K562 (cell line): ENCODE data around the gene CFAP97D2. TPM values are rescaled to one million over a fixed set of nuclear protein-coding genes. Genes with fewer than 3 reads are reported as not detected.

Experiments used
- CHCHD3 ChIP-seq: fragments of 250-450 bp; sonication (Bioruptor Pico); IDR thresholded peaks from 2 replicates; pipeline ENCODE4 v2.1.2; 2022; ENCODE audit warnings: mild to moderate bottlenecking
- CHD2 ChIP-seq: IDR thresholded peaks from 2 replicates; pipeline ENCODE4 v1.6.1; 2011; ENCODE audit warnings: low read depth, low read length
- DPF2 ChIP-seq: fragments of 450-650 bp; IDR thresholded peaks from 2 replicates; pipeline ENCODE4 v1.6.1; 2016
- GABPA ChIP-seq: fragments of 200-800 bp; sonication (Bioruptor generic); conservative IDR thresholded peaks from 2 replicates; pipeline ENCODE4 v1.6.1; 2016; ENCODE audit warnings: low read depth, missing genetic modification characterization, missing compliant biosample characterization
- MBD2 ChIP-seq: sonication (generic); IDR thresholded peaks from 2 replicates; pipeline ENCODE4 v1.6.1; 2016; ENCODE audit warnings: low read depth, borderline replicate concordance
- POLR2B ChIP-seq: fragments of 450-650 bp; IDR thresholded peaks from 2 replicates; pipeline ENCODE4 v1.6.1; 2018; ENCODE audit warnings: low read depth; ENCODE audit not compliant: partially characterized antibody
- RAD21 ChIP-seq, 2 experiments: fragments of 250-450 bp in 1 of 2; fragments of 450-650 bp in 1 of 2; sonication (Bioruptor Pico) in 1 of 2; formaldehyde crosslinking in 1 of 2; IDR thresholded peaks in 1 of 2; conservative IDR thresholded peaks in 1 of 2; 2 replicates each; pipeline versions ENCODE4 v1.4.0 to v1.8.0; 2020 to 2022; ENCODE audit warnings: mild to moderate bottlenecking in 2 of 2, moderate library complexity in 1 of 2
- RB1 ChIP-seq: fragments of 450-650 bp; IDR thresholded peaks from 2 replicates; pipeline ENCODE4 v1.6.1; 2017; ENCODE audit warnings: low read depth, mild to moderate bottlenecking
- SIN3B ChIP-seq: fragments of 450-650 bp; IDR thresholded peaks from 2 replicates; pipeline ENCODE4 v1.6.1; 2017; ENCODE audit warnings: low read depth, mild to moderate bottlenecking, moderate library complexity
- SRF ChIP-seq, 2 experiments: fragments of 250-450, 450-650 bp in 1 of 2; sonication (Bioruptor Pico) in 1 of 2; sonication (generic) in 1 of 2; formaldehyde crosslinking; IDR thresholded peaks; 2 replicates each; pipeline versions ENCODE4 v1.5.0 to v1.5.1; 2020 to 2022; ENCODE audit warnings: mild to moderate bottlenecking in 1 of 2, missing genetic modification reagents in 1 of 2
- TFAP4 ChIP-seq: sonication (generic); formaldehyde crosslinking; IDR thresholded peaks from 2 replicates; pipeline ENCODE4 v1.8.0; 2022; ENCODE audit warnings: missing genetic modification reagents, mild to moderate bottlenecking, moderate library complexity, borderline replicate concordance
- ZNF239 ChIP-seq: fragments of 250-450 bp; sonication (Bioruptor Pico); IDR thresholded peaks from 2 replicates; pipeline ENCODE4 v1.4.0; 2020; ENCODE audit warnings: mild to moderate bottlenecking
- polyA plus RNA-seq, 8 experiments: library from polyadenylated mRNA; depleted of rRNA in 4 of 8; stranded (reverse) in 5 of 8; unstranded in 3 of 8; fragments of >200 nt; fragmentation: Nextera tagmentation in 2 of 8; fragmentation: Illumina TruSeq in 1 of 8; extraction: Ambion mirVana in 2 of 8; extraction: Trizol in 1 of 8; gene quantifications; 2 replicates each; pipeline versions ENCODE4 v1.2.1 to v1.2.3, GENCODE V29; 2011 to 2014; ENCODE audit warnings: inconsistent platforms in 1 of 8, missing spikeins in 1 of 8
- total RNA-seq, 7 experiments: library from RNA; depleted of rRNA in 6 of 7; stranded (reverse); fragments of >200 nt in 6 of 7; fragmentation: Illumina TruSeq in 2 of 7; extraction: Trizol in 2 of 7; gene quantifications; 2 replicates each; pipeline versions ENCODE4 v1.2.1 to v1.2.3, GENCODE V29; 2011 to 2021; ENCODE audit warnings: low replicate concordance in 1 of 7
- TF ChIP-seq, protein P1 (sequence below): fragments of 450-650 bp; IDR thresholded peaks from 2 replicates; pipeline ENCODE4 v1.6.1; 2016; ENCODE audit warnings: mild to moderate bottlenecking, moderate library complexity
- TF ChIP-seq, protein P2 (sequence below): fragments of 200-400 bp; formaldehyde crosslinking; IDR thresholded peaks from 2 replicates; pipeline ENCODE4 v1.6.1; 2017; ENCODE audit warnings: mild to moderate bottlenecking, low read depth, low read length, moderate library complexity

Gene CFAP97D2
- total and polyA plus RNA-seq, 9 of the 15 experiments (the other 6 are each of a cell fraction or from before 2014, with no cell fraction given), result not detected

DNA sequence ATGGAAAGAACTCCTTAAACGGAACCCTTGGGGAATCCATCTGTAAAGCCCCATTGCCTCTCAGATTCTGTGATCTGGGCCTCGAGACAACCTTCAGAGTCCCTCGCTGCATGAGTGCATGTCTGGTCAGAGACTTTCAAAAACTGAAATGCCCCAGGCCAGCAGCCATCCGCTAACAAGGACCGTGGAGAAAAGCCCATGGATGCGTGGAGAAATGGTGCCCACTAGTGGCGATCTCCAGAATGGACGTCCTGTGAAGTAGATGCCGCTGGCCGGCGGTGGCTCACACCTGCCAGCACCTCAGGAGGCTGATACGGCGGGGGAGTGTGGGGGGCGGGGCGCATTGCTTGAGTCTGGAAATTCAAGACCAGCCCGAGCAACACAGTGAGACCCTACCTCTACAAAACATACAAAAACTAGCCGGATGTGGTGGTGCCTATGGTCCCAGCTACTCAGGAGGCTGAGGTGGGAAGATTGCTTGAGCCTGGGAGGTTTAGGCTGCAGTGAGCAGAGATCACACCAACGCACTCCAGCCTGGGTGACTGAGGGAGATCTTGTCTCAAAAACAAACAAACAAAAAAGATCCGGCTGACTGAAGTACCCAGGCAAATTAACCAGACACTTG is 47.8 kb downstream of the CFAP97D2 start (continued):
- TF ChIP-seq, protein P1, sequence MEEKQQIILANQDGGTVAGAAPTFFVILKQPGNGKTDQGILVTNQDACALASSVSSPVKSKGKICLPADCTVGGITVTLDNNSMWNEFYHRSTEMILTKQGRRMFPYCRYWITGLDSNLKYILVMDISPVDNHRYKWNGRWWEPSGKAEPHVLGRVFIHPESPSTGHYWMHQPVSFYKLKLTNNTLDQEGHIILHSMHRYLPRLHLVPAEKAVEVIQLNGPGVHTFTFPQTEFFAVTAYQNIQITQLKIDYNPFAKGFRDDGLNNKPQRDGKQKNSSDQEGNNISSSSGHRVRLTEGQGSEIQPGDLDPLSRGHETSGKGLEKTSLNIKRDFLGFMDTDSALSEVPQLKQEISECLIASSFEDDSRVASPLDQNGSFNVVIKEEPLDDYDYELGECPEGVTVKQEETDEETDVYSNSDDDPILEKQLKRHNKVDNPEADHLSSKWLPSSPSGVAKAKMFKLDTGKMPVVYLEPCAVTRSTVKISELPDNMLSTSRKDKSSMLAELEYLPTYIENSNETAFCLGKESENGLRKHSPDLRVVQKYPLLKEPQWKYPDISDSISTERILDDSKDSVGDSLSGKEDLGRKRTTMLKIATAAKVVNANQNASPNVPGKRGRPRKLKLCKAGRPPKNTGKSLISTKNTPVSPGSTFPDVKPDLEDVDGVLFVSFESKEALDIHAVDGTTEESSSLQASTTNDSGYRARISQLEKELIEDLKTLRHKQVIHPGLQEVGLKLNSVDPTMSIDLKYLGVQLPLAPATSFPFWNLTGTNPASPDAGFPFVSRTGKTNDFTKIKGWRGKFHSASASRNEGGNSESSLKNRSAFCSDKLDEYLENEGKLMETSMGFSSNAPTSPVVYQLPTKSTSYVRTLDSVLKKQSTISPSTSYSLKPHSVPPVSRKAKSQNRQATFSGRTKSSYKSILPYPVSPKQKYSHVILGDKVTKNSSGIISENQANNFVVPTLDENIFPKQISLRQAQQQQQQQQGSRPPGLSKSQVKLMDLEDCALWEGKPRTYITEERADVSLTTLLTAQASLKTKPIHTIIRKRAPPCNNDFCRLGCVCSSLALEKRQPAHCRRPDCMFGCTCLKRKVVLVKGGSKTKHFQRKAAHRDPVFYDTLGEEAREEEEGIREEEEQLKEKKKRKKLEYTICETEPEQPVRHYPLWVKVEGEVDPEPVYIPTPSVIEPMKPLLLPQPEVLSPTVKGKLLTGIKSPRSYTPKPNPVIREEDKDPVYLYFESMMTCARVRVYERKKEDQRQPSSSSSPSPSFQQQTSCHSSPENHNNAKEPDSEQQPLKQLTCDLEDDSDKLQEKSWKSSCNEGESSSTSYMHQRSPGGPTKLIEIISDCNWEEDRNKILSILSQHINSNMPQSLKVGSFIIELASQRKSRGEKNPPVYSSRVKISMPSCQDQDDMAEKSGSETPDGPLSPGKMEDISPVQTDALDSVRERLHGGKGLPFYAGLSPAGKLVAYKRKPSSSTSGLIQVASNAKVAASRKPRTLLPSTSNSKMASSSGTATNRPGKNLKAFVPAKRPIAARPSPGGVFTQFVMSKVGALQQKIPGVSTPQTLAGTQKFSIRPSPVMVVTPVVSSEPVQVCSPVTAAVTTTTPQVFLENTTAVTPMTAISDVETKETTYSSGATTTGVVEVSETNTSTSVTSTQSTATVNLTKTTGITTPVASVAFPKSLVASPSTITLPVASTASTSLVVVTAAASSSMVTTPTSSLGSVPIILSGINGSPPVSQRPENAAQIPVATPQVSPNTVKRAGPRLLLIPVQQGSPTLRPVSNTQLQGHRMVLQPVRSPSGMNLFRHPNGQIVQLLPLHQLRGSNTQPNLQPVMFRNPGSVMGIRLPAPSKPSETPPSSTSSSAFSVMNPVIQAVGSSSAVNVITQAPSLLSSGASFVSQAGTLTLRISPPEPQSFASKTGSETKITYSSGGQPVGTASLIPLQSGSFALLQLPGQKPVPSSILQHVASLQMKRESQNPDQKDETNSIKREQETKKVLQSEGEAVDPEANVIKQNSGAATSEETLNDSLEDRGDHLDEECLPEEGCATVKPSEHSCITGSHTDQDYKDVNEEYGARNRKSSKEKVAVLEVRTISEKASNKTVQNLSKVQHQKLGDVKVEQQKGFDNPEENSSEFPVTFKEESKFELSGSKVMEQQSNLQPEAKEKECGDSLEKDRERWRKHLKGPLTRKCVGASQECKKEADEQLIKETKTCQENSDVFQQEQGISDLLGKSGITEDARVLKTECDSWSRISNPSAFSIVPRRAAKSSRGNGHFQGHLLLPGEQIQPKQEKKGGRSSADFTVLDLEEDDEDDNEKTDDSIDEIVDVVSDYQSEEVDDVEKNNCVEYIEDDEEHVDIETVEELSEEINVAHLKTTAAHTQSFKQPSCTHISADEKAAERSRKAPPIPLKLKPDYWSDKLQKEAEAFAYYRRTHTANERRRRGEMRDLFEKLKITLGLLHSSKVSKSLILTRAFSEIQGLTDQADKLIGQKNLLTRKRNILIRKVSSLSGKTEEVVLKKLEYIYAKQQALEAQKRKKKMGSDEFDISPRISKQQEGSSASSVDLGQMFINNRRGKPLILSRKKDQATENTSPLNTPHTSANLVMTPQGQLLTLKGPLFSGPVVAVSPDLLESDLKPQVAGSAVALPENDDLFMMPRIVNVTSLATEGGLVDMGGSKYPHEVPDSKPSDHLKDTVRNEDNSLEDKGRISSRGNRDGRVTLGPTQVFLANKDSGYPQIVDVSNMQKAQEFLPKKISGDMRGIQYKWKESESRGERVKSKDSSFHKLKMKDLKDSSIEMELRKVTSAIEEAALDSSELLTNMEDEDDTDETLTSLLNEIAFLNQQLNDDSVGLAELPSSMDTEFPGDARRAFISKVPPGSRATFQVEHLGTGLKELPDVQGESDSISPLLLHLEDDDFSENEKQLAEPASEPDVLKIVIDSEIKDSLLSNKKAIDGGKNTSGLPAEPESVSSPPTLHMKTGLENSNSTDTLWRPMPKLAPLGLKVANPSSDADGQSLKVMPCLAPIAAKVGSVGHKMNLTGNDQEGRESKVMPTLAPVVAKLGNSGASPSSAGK, result peak; percentile 19; the same call in 1 of the 2 replicates
- TF ChIP-seq CHCHD3 (CRISPR knock-in tag) (no peak), GABPA (tag) (no peak), CHD2 (no peak), RAD21 (CRISPR knock-in tag; conservative IDR thresholded peaks at IDR 0.05 in 1 of 2, IDR thresholded peaks at IDR 0.05 in 1 of 2) (peak; percentile 95), RB1 (peak; percentile 65; the same call in 1 of the 2 replicates), SIN3B (no peak), TFAP4 (peak; percentile 69; the same call in 1 of the 2 replicates), MBD2 (no peak), POLR2B (no peak), SRF (CRISPR knock-in tag; IDR thresholded peaks at IDR 0.05) (no peak), ZNF239 (CRISPR knock-in tag) (no peak), DPF2 (peak; percentile 33; the same call in 1 of the 2 replicates)
- TF ChIP-seq, protein P2, sequence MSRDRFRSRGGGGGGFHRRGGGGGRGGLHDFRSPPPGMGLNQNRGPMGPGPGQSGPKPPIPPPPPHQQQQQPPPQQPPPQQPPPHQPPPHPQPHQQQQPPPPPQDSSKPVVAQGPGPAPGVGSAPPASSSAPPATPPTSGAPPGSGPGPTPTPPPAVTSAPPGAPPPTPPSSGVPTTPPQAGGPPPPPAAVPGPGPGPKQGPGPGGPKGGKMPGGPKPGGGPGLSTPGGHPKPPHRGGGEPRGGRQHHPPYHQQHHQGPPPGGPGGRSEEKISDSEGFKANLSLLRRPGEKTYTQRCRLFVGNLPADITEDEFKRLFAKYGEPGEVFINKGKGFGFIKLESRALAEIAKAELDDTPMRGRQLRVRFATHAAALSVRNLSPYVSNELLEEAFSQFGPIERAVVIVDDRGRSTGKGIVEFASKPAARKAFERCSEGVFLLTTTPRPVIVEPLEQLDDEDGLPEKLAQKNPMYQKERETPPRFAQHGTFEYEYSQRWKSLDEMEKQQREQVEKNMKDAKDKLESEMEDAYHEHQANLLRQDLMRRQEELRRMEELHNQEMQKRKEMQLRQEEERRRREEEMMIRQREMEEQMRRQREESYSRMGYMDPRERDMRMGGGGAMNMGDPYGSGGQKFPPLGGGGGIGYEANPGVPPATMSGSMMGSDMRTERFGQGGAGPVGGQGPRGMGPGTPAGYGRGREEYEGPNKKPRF, result no peak
